ENCODE measurements around the gene KRTAP10-12. TPM values are rescaled to one million over a fixed set of nuclear protein-coding genes. Genes with fewer than 3 reads are reported as not detected.
A peak's percentile ranks its signal among the peaks of the same experiment; 100 is the strongest.

Gene KRTAP10-12
- total RNA-seq, 4 donors from 2014 or later, result 2.1 TPM; not detected in 3

- no peak overlapping the region for H3K4me3 ChIP-seq (ENCODE audit: low read depth, poor library complexity, severe bottlenecking)
- intact Hi-C loops (cut with DNase I; ENCODE audit: low total_unique reads), result no loop called here
- DNase-seq (ENCODE audit: low spot score in 2 of 2), result peak in 1 of 2 donors; percentile 62
- TF ChIP-seq POLR2A (IDR thresholded peaks at IDR 0.05), result no peak
- no peak for TF ChIP-seq CTCF (IDR thresholded peaks at IDR 0.05)
- 93% methylated on average over 3 of the region's 3 CpGs for WGBS, 2 donors
Observed at GRCh38 chr21:44741921-44742320, 44.9 kb downstream of the KRTAP10-12 start.

- intact Hi-C loops (cut with DNase I; ENCODE audit: low total_unique reads), result no loop called here
- no peak for TF ChIP-seq POLR2A (IDR thresholded peaks at IDR 0.05)
- TF ChIP-seq CTCF (IDR thresholded peaks at IDR 0.05), result no peak
- WGBS, 2 donors, result 75 to 79% methylated on average over 1 of the region's 1 CpG
- H3K4me3 ChIP-seq (ENCODE audit: low read depth, poor library complexity, severe bottlenecking), result no peak overlapping the region
- no peak for DNase-seq (ENCODE audit: low spot score in 2 of 2)
Observed at GRCh38 chr21:44742418-44743153, 45.6 kb downstream of the KRTAP10-12 start.

Other genes starting within 250 kb of the KRTAP10-12 start
- 1 to 10 TPM; 2.9 to 5.8 (median 3.2) TPM for gene LRRC3, start 241.7 kb upstream of the KRTAP10-12 start, total RNA-seq
- gene KRTAP10-1, start 157.0 kb upstream of the KRTAP10-12 start, total RNA-seq, result 1 to 10 TPM in 1 of 4 donors, not detected in 3; 3.0 TPM
- gene KRTAP10-2, start 145.7 kb upstream of the KRTAP10-12 start, total RNA-seq, result 1 to 10 TPM in 1 of 4 donors, not detected in 3; 9.3 TPM
- gene KRTAP10-3, start 138.4 kb upstream of the KRTAP10-12 start, total RNA-seq, result 1 to 10 TPM in 1 of 4 donors, not detected in 3; 4.8 TPM
- 1 to 10 TPM in 1 of 4 donors, not detected in 3; 6.3 TPM for gene KRTAP10-4, start 123.4 kb upstream of the KRTAP10-12 start, total RNA-seq
- gene KRTAP10-5, start 116.6 kb upstream of the KRTAP10-12 start, total RNA-seq, result 1 to 10 TPM in 1 of 4 donors, not detected in 3; 6.1 TPM
- 1 to 10 TPM in 1 of 4 donors, not detected in 3; 1.3 TPM for gene KRTAP10-6, start 104.7 kb upstream of the KRTAP10-12 start, total RNA-seq
- gene KRTAP10-7, start 96.6 kb upstream of the KRTAP10-12 start, total RNA-seq, result 10 to 100 TPM in 1 of 4 donors, 1 to 10 TPM in 1, not detected in 2; 2.4 to 11.0 TPM
- 1 to 10 TPM in 1 of 4 donors, not detected in 3; 4.6 TPM for gene KRTAP10-8, start 85.1 kb upstream of the KRTAP10-12 start, total RNA-seq
- gene KRTAP10-9, start 70.1 kb upstream of the KRTAP10-12 start, total RNA-seq, result 1 to 10 TPM in 1 of 4 donors, not detected in 3; 4.7 TPM
- gene KRTAP10-10, start 59.8 kb upstream of the KRTAP10-12 start, total RNA-seq, result 1 to 10 TPM in 1 of 4 donors, not detected in 3; 5.3 TPM
- 1 to 10 TPM in 1 of 4 donors, not detected in 3; 6.5 TPM for gene KRTAP10-11, start 50.8 kb upstream of the KRTAP10-12 start, total RNA-seq
- gene KRTAP12-4, start 42.5 kb upstream of the KRTAP10-12 start, total RNA-seq, result not detected
- gene KRTAP12-3, start 39.2 kb upstream of the KRTAP10-12 start, total RNA-seq, result 10 to 100 TPM in 1 of 4 donors, not detected in 3; 13.2 TPM
- gene KRTAP12-2, start 30.2 kb upstream of the KRTAP10-12 start, total RNA-seq, result 10 to 100 TPM in 1 of 4 donors, not detected in 3; 17.5 TPM
- gene KRTAP12-1, start 15.0 kb upstream of the KRTAP10-12 start, total RNA-seq, result 10 to 100 TPM in 1 of 4 donors, not detected in 3; 12.3 TPM
- under 1 TPM in 1 of 4 donors, not detected in 3; 0.06 TPM for gene TSPEAR, start 14.4 kb downstream of the KRTAP10-12 start, total RNA-seq
- 10 to 100 TPM; 37.2 to 61.8 (median 49.8) TPM for gene UBE2G2, start 104.6 kb downstream of the KRTAP10-12 start, total RNA-seq
- 10 to 100 TPM; 35.6 to 52.6 (median 42.5) TPM for gene SUMO3, start 120.9 kb downstream of the KRTAP10-12 start, total RNA-seq
- gene PTTG1IP, start 176.5 kb downstream of the KRTAP10-12 start, total RNA-seq, result 100 to 1,000 TPM; 110 to 193 (median 133) TPM
- gene ITGB2, start 223.7 kb downstream of the KRTAP10-12 start, total RNA-seq, result 10 to 100 TPM; 18.4 to 40.7 (median 20.4) TPM
- gene SLX9, start 242.9 kb downstream of the KRTAP10-12 start, total RNA-seq, result 10 to 100 TPM; 19.0 to 36.4 (median 31.6) TPM

All from lower leg skin (tissue), 4 donors.